Dedifferentiated amniotic fluid mesenchymal stem cell (primary cell): ENCODE data around the gene PSMD1.
"Not testable (repeated sequence)": the region's sequence is repeated elsewhere in the genome, so short reads cannot be mapped to it uniquely, and the experiment has no call there.

Experiments
- DNase-seq: peaks from one replicate; pipeline ENCODE4 v3.0.0-alpha.2; 2016; ENCODE audit errors: extremely low spot score

The PSMD1 gene

DNA sequence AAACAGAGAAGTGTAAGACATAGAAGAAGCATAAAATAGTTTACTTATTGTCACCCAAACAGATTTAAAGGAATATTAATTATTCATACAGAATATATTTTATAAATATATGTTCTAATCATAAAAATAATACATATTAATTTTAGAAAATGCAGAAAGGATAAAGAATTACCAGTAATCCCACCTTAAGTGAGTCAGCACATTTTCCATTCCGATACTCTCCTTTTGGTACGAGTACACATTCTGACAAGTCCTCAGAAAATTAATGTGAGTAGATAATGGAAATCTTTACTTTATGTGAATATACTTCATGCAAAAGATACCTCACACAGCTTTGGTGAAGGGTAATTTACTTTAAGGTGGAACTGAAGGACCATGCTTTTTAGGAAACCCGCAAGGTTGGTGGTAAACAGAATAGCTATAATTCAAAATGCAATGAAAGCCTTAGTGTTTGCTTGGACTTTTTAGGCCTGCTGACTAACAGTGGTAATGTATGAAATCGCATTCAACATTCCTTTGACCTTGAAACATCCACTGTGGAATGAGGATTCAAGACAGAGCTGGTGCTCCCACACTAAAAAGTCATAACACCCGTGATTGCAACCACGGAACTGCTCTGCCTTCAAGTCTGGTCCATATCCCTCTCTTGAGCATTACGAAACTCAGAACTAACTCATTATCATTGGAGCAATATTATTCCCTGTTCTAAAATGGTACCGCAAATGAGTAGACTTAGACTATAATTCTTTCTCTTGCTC lies 96.3 kb downstream of the PSMD1 start:
- peak; percentile 47 for DNase-seq

DNA sequence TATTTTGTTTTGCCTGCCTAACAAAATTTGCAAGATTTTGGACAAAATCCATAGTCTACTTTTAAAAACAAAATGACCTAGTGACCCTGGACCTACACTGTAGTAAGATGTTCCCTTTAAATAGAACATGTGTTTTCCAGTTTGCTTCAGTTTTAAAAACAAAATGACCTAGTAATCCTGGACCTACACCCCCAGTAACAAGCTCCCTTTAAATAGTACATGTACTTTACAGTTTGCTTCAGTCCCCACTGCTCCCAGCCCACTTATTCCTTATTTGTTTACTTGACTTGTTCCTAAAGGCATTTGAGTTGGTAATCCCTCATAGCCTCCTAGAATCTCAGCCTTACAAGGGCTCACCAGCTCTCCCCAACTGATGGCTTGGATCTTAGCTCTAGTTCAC lies 102.6 kb downstream of the PSMD1 start:
- DNase-seq, result no peak

DNA sequence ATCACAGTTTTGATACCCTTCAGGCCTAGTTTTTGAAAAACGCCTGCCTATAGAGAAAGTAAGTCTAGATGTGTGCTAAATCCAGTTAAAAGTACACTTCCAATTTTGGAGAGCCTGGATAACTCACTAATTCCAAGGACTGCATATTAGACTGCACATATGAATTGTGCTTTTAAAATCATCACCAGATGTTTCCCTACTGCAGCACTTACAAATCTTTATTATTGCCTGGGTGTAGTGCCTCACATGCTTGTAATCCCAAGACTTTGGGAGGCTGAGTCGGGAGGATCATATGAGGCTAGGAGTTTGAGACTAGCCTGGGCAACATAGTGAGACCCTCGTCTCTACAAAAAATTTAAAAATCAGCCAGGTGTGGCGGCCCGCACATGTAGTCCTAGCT lies 104.0 kb downstream of the PSMD1 start:
- no peak for DNase-seq

DNA sequence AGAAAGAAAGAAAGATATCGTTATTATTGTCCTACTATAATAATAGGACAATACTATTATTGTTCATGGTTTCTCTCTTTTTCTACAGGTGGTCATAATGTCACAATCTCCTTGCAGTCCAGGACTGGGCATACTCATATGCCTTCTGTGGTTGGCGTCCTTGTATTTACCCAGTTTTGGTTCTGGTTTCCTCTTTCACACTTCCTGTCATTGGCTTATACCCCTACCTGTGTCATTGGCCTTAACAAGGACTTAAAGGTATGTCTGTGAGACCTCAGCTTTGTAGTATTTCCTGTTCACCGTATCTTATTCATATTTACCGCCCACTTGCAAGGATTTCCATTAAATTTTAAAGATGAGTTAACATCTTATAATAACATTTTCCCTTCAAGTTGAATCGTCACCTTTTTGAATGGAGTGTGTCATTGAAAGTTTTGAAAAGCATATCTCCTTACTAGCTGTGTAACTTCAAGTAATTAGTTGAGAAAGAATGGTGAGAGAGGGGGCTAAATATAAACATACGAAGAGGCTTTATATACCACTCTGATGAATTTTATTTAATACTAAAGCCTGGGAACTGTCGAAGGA lies 104.7 kb downstream of the PSMD1 start:
- no peak for DNase-seq

DNA sequence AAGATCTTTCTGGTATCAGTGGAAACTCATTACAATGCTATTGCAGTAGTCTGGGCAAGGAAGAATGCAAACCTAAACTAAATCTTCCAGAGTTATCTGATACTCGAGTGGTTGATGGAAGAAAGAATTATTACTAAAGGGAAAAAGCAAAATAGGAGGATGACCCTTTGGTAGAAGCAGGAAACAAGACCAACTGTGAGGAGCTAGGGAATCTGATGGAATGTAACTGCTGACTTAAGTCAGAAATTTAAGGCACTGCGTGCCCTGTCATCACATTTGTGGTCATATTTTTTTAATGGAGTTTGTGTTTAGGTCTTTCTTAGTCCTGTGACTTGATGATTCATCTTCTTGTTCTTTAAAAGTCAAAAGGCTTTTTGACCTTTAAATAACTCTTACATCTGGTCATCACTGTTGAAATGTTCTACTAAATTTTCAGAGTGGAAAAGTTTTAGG lies 105.2 kb downstream of the PSMD1 start:
- DNase-seq, result peak; percentile 96

DNA sequence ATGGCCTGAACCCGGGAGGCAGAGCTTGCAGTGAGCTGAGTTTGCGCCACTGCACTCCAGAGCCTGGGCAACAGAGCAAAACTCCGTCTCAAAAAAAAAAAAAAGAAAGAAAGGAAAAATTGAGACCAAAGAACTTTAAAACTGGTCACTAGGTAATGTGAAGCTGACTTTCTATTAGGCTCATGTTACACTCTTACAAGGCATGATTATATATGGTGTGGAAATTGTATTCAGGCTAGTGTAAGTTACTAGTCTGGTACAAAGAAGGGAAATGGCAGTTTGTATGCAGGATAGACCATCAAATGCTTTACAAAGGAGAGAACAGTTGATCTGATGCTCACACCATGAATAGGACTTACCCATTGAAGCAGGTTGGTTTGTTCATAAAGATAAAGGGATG lies 106.3 kb downstream of the PSMD1 start:
- DNase-seq, result no peak

DNA sequence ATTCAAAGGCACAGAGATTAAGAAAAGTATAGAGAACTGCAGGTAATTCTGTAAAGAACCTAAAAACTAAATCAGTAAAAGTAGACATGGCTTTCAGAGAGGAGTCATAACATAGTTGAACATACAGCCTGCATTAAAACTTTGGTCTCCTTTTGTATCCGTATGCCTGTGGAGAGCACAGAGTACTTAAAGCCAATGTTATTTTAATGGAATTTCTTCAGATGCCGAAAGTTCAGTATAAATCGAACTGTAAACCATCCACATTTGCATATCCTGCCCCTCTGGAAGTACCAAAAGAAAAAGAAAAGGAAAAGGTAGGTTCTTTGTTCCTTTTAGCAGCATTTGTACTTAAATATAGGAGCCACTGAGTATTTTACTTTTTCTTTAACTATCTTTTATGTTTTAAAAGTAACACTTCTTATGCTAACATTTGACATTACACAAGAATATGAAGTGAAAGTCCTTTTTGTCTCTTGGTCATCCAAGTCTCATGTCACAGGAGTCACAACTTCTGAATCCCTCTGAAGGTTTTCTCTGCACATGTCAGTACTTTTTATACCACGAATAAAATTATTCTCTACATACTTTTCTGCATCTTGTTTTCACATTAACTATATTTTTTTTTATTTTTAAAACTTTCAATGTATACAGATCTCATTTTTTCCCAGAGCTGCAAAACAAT lies 106.9 kb downstream of the PSMD1 start:
- DNase-seq, result no peak

DNA sequence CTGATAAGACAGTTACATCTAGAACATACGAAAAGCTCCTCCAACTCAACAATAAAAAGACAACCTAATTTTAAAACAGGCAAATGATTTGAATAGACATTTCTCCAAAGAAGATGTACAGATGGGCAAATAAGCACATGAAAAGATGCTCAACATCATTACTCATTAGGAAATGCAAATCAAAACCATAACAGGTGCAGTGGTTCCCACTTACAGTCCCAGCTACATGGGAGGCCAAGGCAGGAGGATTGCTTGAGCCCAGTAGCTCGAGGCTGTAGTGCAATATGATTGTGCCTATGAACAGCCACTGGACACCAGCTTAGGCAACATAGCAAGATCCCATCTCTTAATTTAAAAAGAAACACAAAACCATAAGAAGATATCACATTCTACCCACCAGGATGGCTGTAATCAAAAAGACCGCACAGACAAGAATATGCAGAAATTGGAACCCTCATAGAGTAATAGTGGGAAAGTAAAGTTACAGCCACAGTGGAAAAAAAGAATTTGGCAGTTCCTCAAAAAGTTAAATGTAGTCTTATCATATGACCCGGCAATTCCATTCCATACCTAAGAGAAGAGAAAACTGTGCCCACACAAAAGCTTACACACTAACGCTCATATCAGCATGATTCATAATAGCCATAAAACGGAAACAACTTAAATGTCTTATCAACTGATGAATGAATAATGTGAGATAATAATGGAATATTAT lies 111.2 kb downstream of the PSMD1 start:
- DNase-seq, result no peak

DNA sequence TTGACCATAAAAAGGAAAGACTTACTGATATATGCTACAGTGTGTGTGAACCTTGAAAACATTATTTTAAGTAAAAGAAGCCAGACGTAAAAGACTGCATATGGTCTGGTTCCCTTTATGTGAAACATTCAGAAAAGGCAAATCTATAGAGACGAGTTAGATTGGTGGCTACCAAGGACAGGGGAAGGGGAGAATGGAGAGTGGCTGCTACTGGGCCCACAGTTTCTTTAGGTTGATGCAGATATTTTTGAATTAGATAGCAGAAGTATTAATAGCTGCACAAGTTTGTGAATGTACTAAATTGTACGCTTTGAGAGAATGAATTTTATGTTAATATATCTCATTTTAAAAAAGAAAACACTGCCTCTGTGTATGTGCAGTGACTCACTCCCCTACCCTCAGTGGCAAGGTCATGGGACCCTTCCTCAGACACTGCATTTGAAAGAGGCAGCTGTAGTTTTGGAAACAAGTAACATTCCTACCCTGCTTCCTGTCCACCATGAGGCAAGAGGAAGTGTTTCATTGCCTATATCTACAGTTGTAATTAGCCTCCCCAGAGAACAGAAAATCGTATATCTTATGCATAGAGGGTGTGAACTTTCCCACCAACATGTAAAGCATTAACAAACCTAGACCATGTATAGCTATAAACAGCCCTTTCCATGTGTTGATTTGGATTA lies 111.9 kb downstream of the PSMD1 start:
- no peak for DNase-seq

DNA sequence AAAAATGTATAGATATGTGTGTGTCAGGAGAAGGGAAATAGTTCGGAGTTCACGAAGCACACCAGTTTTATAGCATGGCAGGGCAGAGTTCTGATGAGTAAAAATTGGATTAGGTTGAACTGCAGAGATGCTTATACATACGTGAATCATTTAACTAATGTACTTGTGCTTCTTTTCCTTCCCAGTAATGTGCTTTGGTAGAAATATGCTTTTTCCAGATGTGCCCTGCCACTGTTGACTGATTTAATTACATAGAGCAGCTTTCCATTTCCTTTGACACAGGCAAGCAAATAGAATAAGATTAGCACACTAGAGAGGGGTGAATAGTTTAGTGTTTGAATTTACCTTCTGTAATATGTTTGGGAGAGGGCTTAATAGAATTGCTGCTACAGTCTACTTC lies 112.8 kb downstream of the PSMD1 start:
- DNase-seq, result no peak

DNA sequence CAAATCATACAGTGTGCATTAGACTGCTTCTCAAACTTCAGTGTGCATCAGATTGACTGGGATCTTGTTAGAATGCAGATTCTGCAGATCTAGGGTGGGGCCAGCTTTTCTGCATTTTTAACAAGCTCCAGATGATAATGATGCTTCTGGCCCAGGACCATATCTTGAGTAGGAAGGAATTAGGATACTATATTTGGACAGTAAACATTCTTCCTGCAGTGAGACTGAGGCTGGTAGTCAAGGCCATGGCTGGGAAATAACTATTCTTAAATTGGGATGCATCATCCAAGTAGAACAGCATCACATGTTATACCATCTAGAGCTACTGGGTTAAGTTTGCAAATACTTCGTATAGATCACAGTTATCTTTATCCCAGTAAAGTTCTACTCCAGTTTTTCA lies 113.4 kb downstream of the PSMD1 start:
- peak; percentile 76 for DNase-seq

DNA sequence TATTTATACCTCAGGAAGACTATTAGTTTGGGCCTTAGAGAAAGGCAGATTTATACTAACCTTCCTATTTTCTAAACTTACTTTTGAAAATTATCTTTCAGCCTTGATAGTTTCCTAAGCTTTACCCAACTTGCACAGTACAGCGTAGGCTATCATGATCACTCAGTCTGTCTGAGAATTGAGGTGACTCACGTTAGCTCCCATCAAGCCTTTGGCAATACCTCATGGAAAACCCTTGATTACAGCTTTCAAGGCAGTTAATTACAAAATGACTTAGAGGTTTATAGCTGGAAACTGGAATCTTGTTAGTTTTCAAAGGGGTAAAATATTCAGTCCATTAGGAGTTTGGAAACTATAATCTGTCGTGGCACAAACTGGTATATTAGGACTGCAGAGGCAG lies 115.4 kb downstream of the PSMD1 start:
- no peak for DNase-seq

DNA sequence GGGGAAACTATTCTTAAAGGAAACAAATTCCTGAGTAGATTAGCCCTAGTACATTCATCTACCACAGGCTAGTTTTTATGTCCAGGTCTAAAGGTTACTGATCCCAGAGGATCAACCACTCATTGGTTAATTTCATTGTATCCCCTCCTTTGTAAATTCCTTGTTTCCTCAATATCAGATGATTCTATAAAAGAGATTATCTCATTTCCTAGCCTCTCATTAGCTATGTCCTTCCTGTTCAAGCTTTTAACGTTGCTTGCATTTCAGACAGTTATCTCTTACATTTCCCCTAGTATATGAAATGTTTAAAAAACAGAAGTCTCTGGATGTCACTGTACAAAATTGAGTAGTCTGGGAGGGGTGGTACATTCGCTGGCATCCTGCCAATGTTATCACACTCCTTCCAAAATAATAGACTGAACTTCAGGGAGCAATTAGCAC lies 117.6 kb downstream of the PSMD1 start:
- DNase-seq, result no peak

DNA sequence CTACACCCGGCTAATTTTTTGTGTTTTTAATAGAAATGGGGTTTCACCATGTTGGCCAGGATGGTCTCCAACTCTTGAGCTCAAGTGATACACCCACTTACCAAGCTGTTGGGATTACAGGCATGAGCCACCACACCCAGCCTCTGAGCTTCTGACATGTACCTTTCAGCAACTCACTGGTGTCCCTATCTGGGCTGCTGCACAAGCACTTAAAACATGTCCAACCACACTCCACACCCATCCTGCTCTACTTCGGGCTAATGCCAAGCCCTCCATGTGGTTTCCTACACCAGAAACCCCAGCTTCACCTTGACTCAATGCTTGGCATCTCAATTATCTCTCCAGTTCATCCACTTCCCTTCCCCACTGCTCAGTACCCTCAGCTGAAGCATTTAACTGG lies 119.4 kb downstream of the PSMD1 start:
- no peak for DNase-seq

DNA sequence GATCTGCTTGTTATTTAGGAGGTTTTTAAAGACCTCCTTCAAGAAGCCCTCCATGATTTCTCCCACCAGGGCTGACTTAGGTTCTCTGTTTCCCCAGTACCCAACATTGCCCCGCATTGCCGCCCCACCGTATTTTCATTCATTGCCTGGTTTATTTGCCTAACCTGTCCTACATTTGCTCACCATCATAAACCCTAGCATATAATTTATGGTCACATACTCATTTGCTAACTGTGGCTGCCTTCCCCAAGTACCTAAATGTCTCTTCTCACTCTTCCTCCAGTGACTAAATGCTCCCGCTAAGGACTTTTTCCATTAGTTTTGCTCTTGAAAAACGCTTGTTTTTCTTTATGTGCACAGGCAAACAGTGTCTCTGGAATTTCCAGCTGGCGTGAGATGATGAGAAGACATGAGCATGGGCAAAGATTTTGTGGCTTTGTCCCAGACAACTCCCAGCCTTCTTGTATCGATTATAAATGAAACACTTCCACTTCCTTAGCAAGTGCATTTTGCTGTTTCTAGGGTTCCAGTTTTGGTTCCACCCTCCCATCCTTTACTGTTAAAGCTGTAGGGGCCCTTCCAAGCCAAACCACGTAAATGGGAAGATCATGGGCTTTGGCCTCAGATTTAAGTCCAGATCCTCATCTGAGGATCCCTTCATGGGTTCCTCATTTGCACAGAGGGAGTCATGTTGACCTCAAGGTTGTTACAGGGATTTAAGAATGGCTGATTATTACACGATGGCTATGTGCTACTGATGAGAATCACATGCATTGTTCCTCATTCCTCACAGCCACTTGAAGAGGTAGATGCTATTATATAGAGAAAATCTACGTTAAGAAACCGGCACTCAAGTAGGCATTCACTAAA lies 120.7 kb downstream of the PSMD1 start:
- DNase-seq, result no peak

DNA sequence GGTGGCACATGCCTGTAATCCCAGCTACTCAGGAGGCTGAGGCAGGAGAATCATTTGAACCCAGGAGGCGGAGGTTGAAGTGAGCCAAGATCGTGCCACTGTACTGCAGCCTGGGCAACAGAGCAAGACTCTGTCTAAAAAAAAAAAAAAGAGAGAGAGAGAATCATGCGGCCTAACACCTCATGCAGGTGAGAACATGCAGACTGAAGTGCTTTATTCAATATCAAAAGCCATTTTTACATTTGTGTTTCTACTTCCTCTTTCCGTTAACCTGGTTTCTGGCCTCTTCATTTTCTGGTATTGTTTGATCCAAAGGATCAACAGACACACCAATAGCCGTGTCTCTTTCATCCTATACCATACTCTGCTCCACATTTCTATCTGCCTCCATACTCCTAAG lies 122.1 kb downstream of the PSMD1 start:
- not testable (repeated sequence) for DNase-seq

DNA sequence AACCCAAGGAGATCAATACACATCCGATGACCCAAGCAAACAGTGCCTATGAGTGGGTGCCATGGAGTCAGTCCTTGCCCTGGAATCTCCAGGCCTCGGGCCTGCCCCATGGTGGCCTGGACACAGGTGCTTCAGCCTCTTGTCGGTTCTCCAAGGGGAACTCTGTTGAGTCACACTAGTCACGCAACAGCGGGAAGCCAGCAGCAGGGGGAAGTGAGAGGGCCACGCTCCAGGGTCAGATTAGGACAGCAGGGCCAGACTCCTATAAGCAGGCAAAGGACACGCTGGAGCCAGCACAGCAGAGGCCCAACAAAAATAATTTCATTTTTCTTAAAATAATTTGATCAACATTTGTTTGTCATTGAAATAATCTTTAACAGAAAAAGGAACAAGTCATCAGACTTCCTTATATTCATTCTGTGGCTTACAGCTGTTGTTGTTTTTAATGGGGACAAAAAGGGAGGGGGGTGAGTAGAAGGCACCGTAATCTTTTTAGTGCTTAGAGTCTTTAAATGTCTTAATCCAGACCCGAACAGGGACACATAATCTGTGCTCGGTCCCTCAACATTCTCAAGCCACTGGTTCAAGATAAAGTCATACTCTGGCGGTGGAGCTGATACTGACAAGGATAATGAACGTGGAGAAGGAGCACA lies 125.3 kb downstream of the PSMD1 start:
- DNase-seq, result no peak

DNA sequence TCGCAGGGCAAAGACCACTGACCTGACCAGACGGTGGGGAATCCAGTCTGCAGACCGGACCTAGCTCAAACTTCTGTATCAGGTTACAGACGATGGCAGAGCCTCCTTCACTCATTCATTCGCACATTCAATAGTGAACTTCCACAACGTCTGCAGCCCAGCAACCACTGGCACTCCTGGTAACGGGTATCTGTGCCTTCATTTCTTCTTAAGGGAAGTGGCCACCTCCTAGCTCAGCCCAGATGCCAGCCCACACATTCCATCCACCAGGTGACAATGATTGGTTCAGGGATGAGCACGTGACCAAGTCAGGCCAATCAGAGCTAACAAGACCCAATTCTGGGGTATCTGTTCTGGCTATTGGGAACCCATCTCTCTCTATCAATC lies 125.8 kb downstream of the PSMD1 start:
- DNase-seq, result no peak

DNA sequence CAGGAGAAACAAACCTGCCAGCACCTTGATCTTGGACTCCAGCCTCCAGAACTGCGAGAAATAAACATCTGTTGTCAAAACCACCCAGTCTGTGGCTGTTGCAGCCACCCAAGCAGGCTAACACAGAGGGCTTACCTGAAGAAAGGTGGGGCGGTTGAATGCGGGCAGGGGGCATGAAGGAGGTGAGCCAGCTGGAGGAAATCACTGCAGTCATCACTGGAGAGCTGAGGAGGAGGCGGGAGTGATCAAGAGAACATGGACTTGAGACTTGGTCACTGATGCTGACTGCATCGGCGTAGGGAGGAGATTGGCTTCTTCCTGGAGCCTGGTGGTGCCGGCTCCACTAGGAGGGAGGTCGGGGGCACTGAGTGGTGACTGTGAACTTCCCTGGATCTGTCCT lies 127.2 kb downstream of the PSMD1 start:
- no peak for DNase-seq

DNA sequence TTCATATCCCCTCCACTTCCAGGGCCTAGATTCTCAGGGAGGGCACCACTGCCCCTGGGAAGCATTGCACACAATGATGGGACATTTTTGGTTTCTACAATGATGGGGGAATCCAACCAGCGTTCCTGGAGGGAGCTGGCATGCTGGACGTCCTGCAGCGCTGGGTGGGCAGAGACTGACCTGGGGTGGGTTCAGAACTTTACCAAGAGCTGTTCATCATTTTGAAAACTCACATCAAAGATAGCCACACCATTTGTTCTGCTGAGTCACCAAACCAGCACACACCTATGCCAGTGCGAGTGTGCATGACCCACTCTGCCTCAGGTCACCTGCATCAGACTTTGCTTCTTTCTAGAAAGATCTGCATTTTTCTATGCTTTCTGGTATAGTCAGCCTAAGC lies 127.7 kb downstream of the PSMD1 start:
- DNase-seq, result no peak
